PC-9 (cell line): ENCODE measurements around the gene NME7. TPM values are rescaled to one million over a fixed set of nuclear protein-coding genes. Genes with fewer than 3 reads are reported as not detected.

Experiments
- BruUV-seq: library from RNA; stranded (reverse); fragments of 400-500 nt; replicated peaks from 2 replicates; lab custom pipeline; 2021; lab: Mats Ljungman, UMichigan
- CTCF ChIA-PET: fragments of 300-600 bp; sonication (Branson Sonifier 250); formaldehyde crosslinking; loops from one replicate; lab custom pipeline; 2022; ENCODE audit warnings: antibody characterized with exemption; lab: Charles Lee
- POLR2A ChIA-PET: fragments of 300-600 bp; sonication (Branson Sonifier 250); formaldehyde crosslinking; loops from one replicate; lab custom pipeline; 2022; ENCODE audit warnings: antibody characterized with exemption; ENCODE audit not compliant: unreplicated experiment; lab: Charles Lee
- DNase-seq, 2 experiments: peaks; one replicate each; pipeline versions ENCODE4 v3.0.0 to v3.0.0-alpha.2; 2015 to 2022; ENCODE audit warnings: mixed read lengths in 1 of 2
- H2AFZ ChIP-seq: fragments of 200-600 bp; sonication (generic); 2 replicates; pipeline ENCODE4 v1.8.1; 2017; ENCODE audit warnings: antibody characterized with exemption
- H3F3A ChIP-seq: fragments of 200-600 bp; sonication (generic); 2 replicates; pipeline ENCODE4 v1.8.1; 2017; ENCODE audit warnings: antibody characterized with exemption, mild to moderate bottlenecking, low read depth; ENCODE audit not compliant: insufficient read depth
- H3K27ac ChIP-seq: fragments of 200-600 bp; sonication (generic); 2 replicates; pipeline ENCODE4 v1.6.1; 2016; ENCODE audit warnings: mixed run types
- H3K27me3 ChIP-seq: fragments of 200-600 bp; sonication (generic); 2 replicates; pipeline ENCODE4 v1.6.1; 2016; ENCODE audit warnings: low read depth, mixed run types; ENCODE audit not compliant: insufficient read depth
- H3K36me3 ChIP-seq: fragments of 200-600 bp; sonication (generic); 2 replicates; pipeline ENCODE4 v1.6.1; 2016; ENCODE audit warnings: low read depth, mixed run types
- H3K4me1 ChIP-seq: fragments of 200-600 bp; sonication (generic); replicated peaks from 2 replicates; pipeline ENCODE4 v1.6.1; 2016; ENCODE audit warnings: mixed run types; ENCODE audit not compliant: insufficient read depth
- H3K4me2 ChIP-seq: fragments of 200-600 bp; sonication (generic); 2 replicates; pipeline ENCODE4 v1.6.1; 2017; ENCODE audit warnings: mixed run types
- H3K4me3 ChIP-seq: fragments of 200-600 bp; sonication (generic); 2 replicates; pipeline ENCODE4 v1.6.1; 2016; ENCODE audit warnings: mixed run types
- H3K79me2 ChIP-seq: fragments of 200-600 bp; sonication (generic); 2 replicates; pipeline ENCODE4 v1.6.1; 2017; ENCODE audit warnings: low read depth, mixed run types
- H3K9me2 ChIP-seq: fragments of 200-600 bp; sonication (generic); 2 replicates; pipeline ENCODE4 v1.8.1; 2017; ENCODE audit warnings: mild to moderate bottlenecking; ENCODE audit not compliant: insufficient read depth
- H3K9me3 ChIP-seq: fragments of 200-600 bp; sonication (generic); 2 replicates; pipeline ENCODE4 v1.8.1; 2016; ENCODE audit warnings: low read depth; ENCODE audit not compliant: insufficient read depth
- H4K20me1 ChIP-seq: fragments of 200-600 bp; sonication (generic); 2 replicates; pipeline ENCODE4 v1.8.1; 2017; ENCODE audit not compliant: insufficient read depth
- EZH2 ChIP-seq: fragments of 200-600 bp; sonication (generic); IDR thresholded peaks from 2 replicates; pipeline ENCODE4 v1.8.0; 2017; ENCODE audit warnings: antibody characterized with exemption, low read depth
- intact Hi-C: fragments of 100-400 bp; cut with micrococcal nuclease; formaldehyde crosslinking; loops from one replicate; pipeline ENCODE4 v1.10.0; 2022; ENCODE audit not compliant: unreplicated experiment
- total RNA-seq: library from RNA; stranded (reverse); gene quantifications from 2 replicates; pipeline ENCODE4 v1.2.3, GENCODE V29; 2021
- TF ChIP-seq, protein P1 (sequence below): fragments of 200-600 bp; sonication (generic); conservative IDR thresholded peaks from 2 replicates; pipeline ENCODE4 v1.6.1; 2017; ENCODE audit warnings: mixed run types, antibody characterized with exemption, mild to moderate bottlenecking, moderate library complexity

The NME7 gene
- total RNA-seq, 1 experiment from 2014 or later, result 21.4 TPM

DNA sequence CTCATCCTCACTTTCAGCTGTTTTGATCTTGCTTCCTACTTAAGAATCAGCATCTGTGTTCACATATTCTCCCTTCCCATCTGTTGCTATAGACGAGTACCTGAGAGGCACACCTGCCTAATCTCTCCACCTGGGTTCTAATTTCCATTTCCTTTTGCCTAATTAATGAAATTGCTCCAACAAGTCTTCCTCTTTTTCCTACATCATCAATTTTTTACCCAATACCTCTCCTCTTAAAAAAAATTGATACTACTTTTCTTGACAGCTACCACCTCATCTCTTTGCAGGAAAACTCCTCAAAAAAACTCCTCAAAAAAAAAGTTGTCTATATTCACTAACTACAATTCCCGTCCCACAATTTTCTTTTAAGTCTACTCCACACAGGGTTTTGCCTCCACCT lies 71.8 kb downstream of the NME7 start:
- CTCF ChIA-PET, result no interaction called here
- intact Hi-C loops, result no loop called here

GRCh38 chr1:169295425-169295824 lies 72.2 kb downstream of the NME7 start:
- TF ChIP-seq, protein P1, sequence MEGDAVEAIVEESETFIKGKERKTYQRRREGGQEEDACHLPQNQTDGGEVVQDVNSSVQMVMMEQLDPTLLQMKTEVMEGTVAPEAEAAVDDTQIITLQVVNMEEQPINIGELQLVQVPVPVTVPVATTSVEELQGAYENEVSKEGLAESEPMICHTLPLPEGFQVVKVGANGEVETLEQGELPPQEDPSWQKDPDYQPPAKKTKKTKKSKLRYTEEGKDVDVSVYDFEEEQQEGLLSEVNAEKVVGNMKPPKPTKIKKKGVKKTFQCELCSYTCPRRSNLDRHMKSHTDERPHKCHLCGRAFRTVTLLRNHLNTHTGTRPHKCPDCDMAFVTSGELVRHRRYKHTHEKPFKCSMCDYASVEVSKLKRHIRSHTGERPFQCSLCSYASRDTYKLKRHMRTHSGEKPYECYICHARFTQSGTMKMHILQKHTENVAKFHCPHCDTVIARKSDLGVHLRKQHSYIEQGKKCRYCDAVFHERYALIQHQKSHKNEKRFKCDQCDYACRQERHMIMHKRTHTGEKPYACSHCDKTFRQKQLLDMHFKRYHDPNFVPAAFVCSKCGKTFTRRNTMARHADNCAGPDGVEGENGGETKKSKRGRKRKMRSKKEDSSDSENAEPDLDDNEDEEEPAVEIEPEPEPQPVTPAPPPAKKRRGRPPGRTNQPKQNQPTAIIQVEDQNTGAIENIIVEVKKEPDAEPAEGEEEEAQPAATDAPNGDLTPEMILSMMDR, result no peak
- no peak for TF ChIP-seq EZH2
- H4K20me1 ChIP-seq, result no peaks in the 10 kb centered on the region
- H3K4me2 ChIP-seq, result no peak overlapping the region
- ChIA-PET CTCF (no interaction called here), POLR2A (no interaction called here)
- no peaks in the 10 kb centered on the region for H3K4me1 ChIP-seq
- H3K9me3 ChIP-seq, result no peaks in the 10 kb centered on the region
- no peak overlapping the region for H3K4me3 ChIP-seq
- intact Hi-C loops, result no loop called here
- no peak overlapping the region for H2AFZ ChIP-seq
- H3F3A ChIP-seq, result no peaks in the 10 kb centered on the region
- H3K27ac ChIP-seq, result no peak overlapping the region
- no peaks in the 10 kb centered on the region for H3K9me2 ChIP-seq
- DNase-seq, result no peak
- no peaks in the 10 kb centered on the region for H3K36me3 ChIP-seq
- no peaks in the 10 kb centered on the region for H3K79me2 ChIP-seq
- BruUV-seq, result no TSS peak
- no peaks in the 10 kb centered on the region for H3K27me3 ChIP-seq

More for the DNA sequence above, 71.8 kb downstream of the NME7 start:
- no peak overlapping the region for H2AFZ ChIP-seq
- no peaks in the 10 kb centered on the region for H3K79me2 ChIP-seq
- DNase-seq, result no peak
- H3K4me1 ChIP-seq, result no peaks in the 10 kb centered on the region
- H3F3A ChIP-seq, result no peaks in the 10 kb centered on the region
- H3K9me2 ChIP-seq, result no peaks in the 10 kb centered on the region
- H3K9me3 ChIP-seq, result no peaks in the 10 kb centered on the region
- TF ChIP-seq, protein P1, result no peak
- TF ChIP-seq EZH2, result no peak
- H3K4me3 ChIP-seq, result no peak overlapping the region
- no peak overlapping the region for H3K27ac ChIP-seq
- BruUV-seq, result no TSS peak
- H3K4me2 ChIP-seq, result no peak overlapping the region
- POLR2A ChIA-PET, result no interaction called here
- H3K27me3 ChIP-seq, result no peaks in the 10 kb centered on the region
- no peaks in the 10 kb centered on the region for H4K20me1 ChIP-seq
- no peaks in the 10 kb centered on the region for H3K36me3 ChIP-seq

- POLR2A ChIA-PET, result no interaction called here
- Histone ChIP-seq H3F3A (peaks cover 3% of the 10 kb centered on the region; the same call in 1 of the 2 replicates), H3K9me2 (no peaks in the 10 kb centered on the region), H4K20me1 (no peaks in the 10 kb centered on the region), H3K4me2 (no peak overlapping the region), H2AFZ (no peak overlapping the region), H3K27me3 (no peaks in the 10 kb centered on the region), H3K4me3 (no peak overlapping the region), H3K79me2 (no peaks in the 10 kb centered on the region), H3K4me1 (peaks cover 18% of the 10 kb centered on the region), H3K36me3 (no peaks in the 10 kb centered on the region; the same call in 1 of the 2 replicates), H3K9me3 (no peaks in the 10 kb centered on the region), H3K27ac (no peak overlapping the region)
- BruUV-seq, result no TSS peak
- no peak for DNase-seq
- TF ChIP-seq, protein P1, result no peak
- TF ChIP-seq EZH2, result no peak
- CTCF ChIA-PET, result no interaction called here
- intact Hi-C loops, result no loop called here
Observed at GRCh38 chr1:169289016-169289415, 78.6 kb downstream of the NME7 start.
